Dermis microvascular lymphatic vessel endothelial cell (primary cell): Measurements from ENCODE around the gene PRTFDC1. TPM values are rescaled to one million over a fixed set of nuclear protein-coding genes. Genes with fewer than 3 reads are reported as not detected.

ENCODE experiments used
- DNase-seq, 2 donors: peaks; one replicate each; pipeline versions ENCODE4 v3.0.0 to v3.0.0-alpha.2; 2010; ENCODE audit warnings: low read depth in 2 of 2
- total RNA-seq: library from RNA; depleted of rRNA; stranded (reverse); fragments of >200 nt; gene quantifications from 2 replicates; pipeline ENCODE4 v1.2.1, GENCODE V29; 2014

PRTFDC1 gene
- total RNA-seq, 1 donor from 2014 or later = 7.7 TPM

GRCh38 chr10:24908793-24909423 lies 43.5 kb downstream of the PRTFDC1 start:
- DNase-seq = peak in 1 of 2 donors; percentile 53

- no peak for DNase-seq
Observed at GRCh38 chr10:24907956-24908355, 44.5 kb downstream of the PRTFDC1 start.

DNA sequence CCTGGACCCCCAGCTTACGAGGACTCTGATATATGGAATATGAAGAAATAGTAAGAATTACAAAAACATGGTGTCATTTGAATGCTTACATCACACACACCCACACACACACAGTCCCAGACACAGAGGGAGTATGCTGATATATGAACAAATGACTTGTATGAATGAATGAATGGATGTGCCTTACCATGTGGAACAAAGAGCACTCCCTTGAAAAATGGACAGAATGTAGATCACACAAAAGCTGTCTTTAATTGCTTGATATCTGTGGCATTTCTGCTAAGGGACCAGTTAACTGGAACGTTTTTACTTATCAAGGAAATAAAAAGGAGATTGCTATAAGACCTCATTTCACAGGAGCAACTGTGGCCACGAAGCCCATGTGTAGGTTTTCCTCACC lies 46.0 kb downstream of the PRTFDC1 start:
- DNase-seq = no peak

GRCh38 chr10:24904824-24905223 lies 47.6 kb downstream of the PRTFDC1 start:
- DNase-seq = no peak

- DNase-seq = no peak
Observed at GRCh38 chr10:24902400-24902728, 50.0 kb downstream of the PRTFDC1 start.

- DNase-seq = peak in 1 of 2 donors; percentile 78
Observed at GRCh38 chr10:24901686-24902399, 50.6 kb downstream of the PRTFDC1 start.

DNA sequence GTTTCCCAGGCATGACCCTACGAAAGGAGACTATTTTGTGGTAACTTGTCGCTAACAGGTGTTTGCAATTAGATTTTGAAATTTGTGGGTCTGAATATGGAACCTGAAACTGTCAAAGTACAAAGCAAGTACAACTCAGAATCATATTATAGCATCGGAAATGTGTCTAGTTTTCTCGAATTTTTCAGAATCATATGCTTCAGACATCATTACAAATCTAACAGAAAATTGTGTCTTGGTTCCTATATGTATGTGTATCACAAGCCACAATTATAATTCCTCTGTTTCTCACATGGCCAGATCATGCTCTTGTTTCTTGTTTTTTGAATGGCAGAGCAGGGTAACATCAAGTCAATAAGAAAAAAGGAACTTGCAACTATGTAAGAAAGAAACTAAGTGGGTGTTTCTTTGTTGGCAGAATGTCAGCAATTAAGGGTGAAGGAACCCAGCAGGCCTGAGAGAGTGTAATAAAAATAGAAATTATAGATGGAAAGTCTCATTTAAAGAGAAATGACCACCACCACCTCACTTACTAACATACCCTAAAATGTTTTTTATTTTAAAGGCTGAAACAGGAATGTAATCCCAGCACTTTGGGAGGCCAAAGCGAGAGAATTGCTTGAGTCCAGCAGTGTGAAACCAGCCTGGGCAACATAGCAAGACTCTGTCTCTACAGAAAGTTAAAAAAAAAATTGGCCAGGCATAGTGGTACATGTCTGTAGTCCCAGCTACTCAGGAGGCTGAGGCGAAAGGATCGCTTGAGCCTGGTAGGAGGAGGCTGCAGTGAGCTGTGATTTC lies 51.3 kb downstream of the PRTFDC1 start:
- no peak for DNase-seq

- no peak for DNase-seq
Observed at GRCh38 chr10:24899571-24899970, 52.8 kb downstream of the PRTFDC1 start.

DNA sequence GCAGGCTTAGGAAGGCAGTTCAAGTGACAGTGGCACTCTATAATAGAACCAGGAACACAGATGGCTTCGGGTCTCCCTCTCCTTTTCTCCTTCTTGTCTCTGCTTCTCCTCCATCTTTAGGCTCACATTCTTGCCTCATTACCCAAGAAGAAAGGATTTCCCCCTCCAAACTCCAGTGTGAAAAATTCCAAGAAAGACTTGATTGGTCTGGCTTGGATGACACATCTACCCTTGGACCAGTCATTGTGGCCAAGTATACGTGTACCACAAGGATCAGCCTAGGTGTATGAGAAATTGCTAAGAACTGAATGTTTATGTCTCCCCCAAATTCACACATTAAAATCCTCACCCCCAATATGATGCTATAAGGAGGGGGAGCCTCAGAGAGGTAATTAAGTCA lies 53.9 kb downstream of the PRTFDC1 start:
- DNase-seq = no peak

DNA sequence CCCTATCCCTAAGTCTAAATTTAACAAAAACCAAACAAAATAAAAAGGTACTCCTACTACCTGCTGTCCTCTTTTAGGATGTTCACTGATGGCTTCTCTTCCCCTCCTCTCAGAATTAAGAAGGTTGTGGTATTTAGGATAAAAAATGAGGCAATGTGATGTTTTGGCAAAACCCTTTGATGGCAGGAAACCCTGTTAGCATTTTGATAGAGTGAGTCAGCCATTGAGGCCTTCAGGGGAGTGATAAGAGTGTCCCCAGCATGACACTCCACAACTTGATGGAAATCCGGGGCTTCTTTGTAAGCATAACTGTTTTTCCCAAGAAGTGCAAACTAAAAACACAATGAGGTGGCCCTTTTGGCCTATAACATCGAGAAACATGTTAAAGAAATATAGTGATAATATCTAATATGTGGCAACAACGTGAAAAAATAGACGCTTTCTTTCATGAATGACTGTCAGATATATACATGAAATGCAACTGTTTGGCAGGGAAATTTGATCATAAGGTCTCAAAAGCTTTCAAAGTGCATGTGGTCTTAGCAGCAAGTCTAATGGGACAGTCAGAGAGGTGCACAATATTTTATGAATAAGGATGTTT lies 55.0 kb downstream of the PRTFDC1 start:
- peak in 1 of 2 donors; percentile 68 for DNase-seq

DNA sequence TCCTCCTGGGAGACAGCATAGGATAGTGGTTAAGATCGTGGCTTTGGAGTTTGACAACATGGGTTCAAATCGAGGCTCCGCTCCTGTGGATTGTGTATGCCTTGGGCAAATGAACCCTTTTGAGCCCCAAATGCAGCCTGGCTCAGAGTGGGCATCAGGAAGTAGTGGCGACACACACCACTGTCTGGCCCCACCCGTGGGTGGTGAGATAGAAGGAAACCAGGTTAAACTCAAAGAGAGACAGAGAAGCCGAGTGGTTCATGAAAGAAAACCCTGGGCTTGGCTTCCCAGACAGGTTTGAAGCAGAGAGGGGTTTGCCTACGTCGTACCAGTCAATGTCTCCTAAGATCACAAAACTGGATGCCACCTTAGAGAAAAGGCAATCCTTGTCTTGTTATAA lies 57.7 kb downstream of the PRTFDC1 start:
- DNase-seq = no peak

DNA sequence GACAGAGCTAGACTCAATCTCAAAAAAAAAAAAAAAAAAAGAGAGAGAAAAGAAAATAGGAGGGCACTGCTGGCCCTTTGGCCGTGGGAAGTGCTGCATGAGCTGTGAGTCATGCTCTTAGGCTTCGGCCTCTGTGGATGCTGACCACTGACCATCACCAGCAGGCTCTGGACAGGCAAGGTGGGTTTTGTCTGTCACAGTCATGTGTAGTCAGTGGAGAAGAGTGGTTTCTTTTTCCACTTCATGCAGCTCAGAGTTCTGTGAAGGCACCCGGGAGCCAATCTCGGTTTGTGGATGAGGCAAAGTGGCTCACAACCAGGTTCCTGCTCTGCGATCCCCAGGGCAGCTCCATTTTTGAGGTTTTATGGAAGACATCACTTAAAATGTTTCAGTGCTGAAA lies 58.1 kb downstream of the PRTFDC1 start:
- DNase-seq = peak in 1 of 2 donors; percentile 79

DNA sequence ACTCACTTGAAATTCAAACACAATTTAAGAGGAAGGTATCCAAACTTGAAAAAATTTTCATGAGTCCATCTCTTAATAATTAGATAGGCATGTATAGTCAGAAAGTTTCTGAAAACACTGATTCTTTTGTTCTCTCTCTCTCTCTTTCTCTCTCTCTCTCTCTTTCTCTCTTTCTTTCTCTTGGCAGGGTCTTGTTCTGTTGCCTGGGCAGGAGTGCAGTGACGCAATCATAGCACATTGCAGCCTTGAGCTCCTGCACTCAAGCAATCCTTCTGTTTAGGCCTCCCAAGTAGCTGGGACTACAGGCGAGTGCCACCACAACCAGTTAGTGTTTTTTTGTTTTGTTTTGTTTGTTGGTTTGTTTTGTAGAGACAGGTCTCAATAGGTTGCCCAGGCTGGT lies 59.3 kb downstream of the PRTFDC1 start:
- no peak for DNase-seq

- peak; percentile 83 to 93 for DNase-seq
Observed at GRCh38 chr10:24891823-24892222, 60.6 kb downstream of the PRTFDC1 start.

DNA sequence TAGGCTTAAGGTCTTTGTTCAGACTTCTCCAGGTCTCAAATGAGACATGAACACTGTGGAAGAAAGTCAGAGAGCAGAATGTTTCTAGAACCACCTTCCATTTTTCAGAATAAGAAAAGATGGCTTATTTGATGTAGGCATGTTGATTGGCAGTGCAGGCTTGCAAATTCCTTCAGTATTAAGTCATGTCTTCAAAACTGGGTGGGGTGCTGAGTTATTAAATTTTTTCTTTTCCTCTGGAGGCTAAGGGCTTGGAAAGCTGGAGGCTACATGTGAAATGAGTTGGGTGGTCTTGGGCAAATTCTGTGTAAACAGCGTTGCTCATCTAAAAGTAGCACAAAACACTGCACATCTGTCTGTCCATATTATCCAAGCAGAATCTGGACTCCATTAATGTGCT lies 62.8 kb downstream of the PRTFDC1 start:
- DNase-seq = no peak

- DNase-seq = no peak
Observed at GRCh38 chr10:24887855-24888231, 64.6 kb downstream of the PRTFDC1 start.

GRCh38 chr10:24886290-24886680 lies 66.1 kb downstream of the PRTFDC1 start:
- no peak for DNase-seq

DNA sequence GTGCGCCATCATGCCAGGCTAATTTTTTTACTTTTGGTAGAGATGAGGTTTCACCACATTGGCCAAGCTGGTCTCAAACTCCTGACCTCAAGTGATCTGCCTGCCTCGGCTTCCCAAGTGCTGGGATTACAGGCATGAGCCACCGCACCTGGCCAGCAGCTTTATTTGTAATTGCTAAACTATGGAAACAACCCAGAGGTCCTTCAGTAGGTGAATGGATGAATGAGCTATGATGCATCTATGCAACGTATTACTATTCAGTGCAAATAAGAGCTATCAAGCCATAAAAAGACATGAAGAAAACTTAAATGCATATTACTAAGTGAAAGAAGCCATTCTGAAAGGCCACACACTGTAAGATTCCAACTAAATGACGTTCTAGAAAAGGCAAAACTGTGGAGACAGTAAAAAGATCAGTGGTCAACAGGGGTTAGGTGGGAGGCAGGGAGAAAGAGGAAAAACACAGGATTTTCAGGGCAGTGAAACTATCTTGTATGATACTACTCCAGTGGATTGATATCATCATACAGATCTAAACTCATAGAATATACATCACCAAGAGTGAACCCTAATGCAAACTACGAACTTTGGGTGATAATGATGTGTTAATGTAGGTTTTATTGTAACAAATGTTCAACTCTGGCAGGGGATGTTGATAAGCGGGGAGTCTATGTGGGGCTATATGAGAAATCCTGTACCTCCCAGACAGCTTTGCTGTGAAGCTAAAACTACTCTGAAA lies 66.7 kb downstream of the PRTFDC1 start:
- no peak for DNase-seq

DNA sequence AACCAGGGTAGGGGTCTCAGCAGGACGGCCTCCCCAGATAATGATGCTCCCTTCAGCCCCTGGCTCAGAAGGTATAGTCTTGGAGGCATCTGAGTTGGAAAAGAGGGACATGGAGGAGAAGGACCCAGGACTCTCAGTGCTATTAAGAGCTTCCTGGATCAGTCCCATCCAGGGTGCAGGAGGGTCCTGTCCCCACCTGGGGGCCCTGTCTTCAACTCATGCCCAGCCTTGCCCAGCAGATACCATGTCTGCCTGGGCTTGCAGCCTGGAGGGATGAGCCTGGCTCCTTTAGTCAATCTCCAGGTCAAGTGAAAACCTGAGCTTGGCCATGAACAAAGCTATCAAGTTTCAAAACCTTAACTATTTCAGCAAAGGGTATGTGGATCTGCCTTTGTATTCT lies 67.6 kb downstream of the PRTFDC1 start:
- no peak for DNase-seq

- no peak for DNase-seq
Observed at GRCh38 chr10:24884316-24884715, 68.1 kb downstream of the PRTFDC1 start.

DNA sequence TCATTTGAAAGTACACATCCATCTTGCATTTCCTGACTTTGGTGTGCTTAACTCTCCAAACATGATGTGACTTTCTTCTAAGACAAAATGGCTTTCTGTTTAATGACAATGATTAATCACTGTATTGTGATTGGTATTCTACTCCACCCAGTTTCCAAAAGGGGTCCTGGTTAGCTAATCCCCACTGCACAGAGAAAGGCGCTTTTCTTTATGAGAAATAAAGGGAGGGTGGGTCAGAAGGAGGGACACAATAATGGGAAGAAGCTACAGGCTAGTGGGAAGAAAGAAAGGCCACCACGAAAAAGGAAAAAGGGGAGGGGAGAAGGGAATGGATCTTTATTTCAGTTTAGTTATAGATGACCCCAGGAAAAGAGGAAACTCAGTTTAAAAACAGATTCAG lies 69.2 kb downstream of the PRTFDC1 start:
- DNase-seq = no peak
